ENCODE data around the gene RYR3. TPM values are rescaled to one million over a fixed set of nuclear protein-coding genes. Genes with fewer than 3 reads are reported as not detected.

Gene RYR3
- total and polyA plus RNA-seq, 4 donors: 0.09 to 1.4 (median 0.47) TPM

- no peak for ATAC-seq (ENCODE audit: insufficient read depth, low FRiP score)
- no peak overlapping the region for H3K4me3 ChIP-seq
- 66 to 78% methylated on average over 3 of the region's 3 CpGs for WGBS, 2 donors
Measured at GRCh38 chr15:33369941-33370622, 59.3 kb downstream of the RYR3 start.

GRCh38 chr15:33370623-33371020, 59.9 kb downstream of the RYR3 start:
- TF ChIP-seq CTCF (IDR thresholded peaks at IDR 0.05; ENCODE audit: control extremely low read depth, extremely low read depth): no peak
- Histone ChIP-seq H3K4me3 (no peak overlapping the region), H3K27me3 (ENCODE audit: control insufficient read depth in 3 of 3, insufficient read depth in 3 of 3, low read length in 2 of 3) (peaks cover 0 to 2% (median 0%) of the 10 kb centered on the region in 3 donors), H3K9ac (ENCODE audit: insufficient read depth in 1 of 2, low read length in 2 of 2) (no peak overlapping the region), H3K36me3 (ENCODE audit: control insufficient read depth in 4 of 4, insufficient read depth in 4 of 4, low read length in 4 of 4) (no peaks in the 10 kb centered on the region), H3K9me3 (ENCODE audit: control insufficient read depth in 4 of 4, insufficient read depth in 3 of 4, low read length in 3 of 4) (peaks cover 0 to 2% (median 0%) of the 10 kb centered on the region in 4 donors), H3K4me1 (ENCODE audit: control insufficient read depth in 5 of 5, insufficient read depth in 5 of 5, low read length in 5 of 5) (no peaks in the 10 kb centered on the region), H3K27ac (ENCODE audit: low read depth in 1 of 2, low read length in 1 of 2) (no peak overlapping the region)
- no peak for DNase-seq
- no peak for ATAC-seq (ENCODE audit: insufficient read depth, low FRiP score)
- 84 to 94% methylated on average over 3 of the region's 3 CpGs for WGBS, 2 donors

More at GRCh38 chr15:33369941-33370622, 59.3 kb downstream of the RYR3 start:
- DNase-seq: peak in 1 of 3 donors; percentile 17
- Histone ChIP-seq H3K9me3 (ENCODE audit: control insufficient read depth in 4 of 4, insufficient read depth in 3 of 4, low read length in 3 of 4) (peaks cover 0 to 2% (median 0%) of the 10 kb centered on the region in 4 donors), H3K36me3 (ENCODE audit: control insufficient read depth in 4 of 4, insufficient read depth in 4 of 4, low read length in 4 of 4) (no peaks in the 10 kb centered on the region), H3K9ac (ENCODE audit: insufficient read depth in 1 of 2, low read length in 2 of 2) (no peak overlapping the region), H3K4me1 (ENCODE audit: control insufficient read depth in 5 of 5, insufficient read depth in 5 of 5, low read length in 5 of 5) (no peaks in the 10 kb centered on the region), H3K27ac (ENCODE audit: low read depth in 1 of 2, low read length in 1 of 2) (no peak overlapping the region), H3K27me3 (ENCODE audit: control insufficient read depth in 3 of 3, insufficient read depth in 3 of 3, low read length in 2 of 3) (peaks cover 0 to 2% (median 0%) of the 10 kb centered on the region in 3 donors)
- no peak for TF ChIP-seq CTCF (IDR thresholded peaks at IDR 0.05; ENCODE audit: control extremely low read depth, extremely low read depth)

GRCh38 chr15:33371159-33371558, 60.4 kb downstream of the RYR3 start:
- Histone ChIP-seq H3K4me1 (ENCODE audit: control insufficient read depth in 5 of 5, insufficient read depth in 5 of 5, low read length in 5 of 5) (no peaks in the 10 kb centered on the region), H3K36me3 (ENCODE audit: control insufficient read depth in 4 of 4, insufficient read depth in 4 of 4, low read length in 4 of 4) (no peaks in the 10 kb centered on the region), H3K4me3 (no peak overlapping the region), H3K9me3 (ENCODE audit: control insufficient read depth in 4 of 4, insufficient read depth in 3 of 4, low read length in 3 of 4) (peaks cover 0 to 2% (median 0%) of the 10 kb centered on the region in 4 donors), H3K27ac (ENCODE audit: low read depth in 1 of 2, low read length in 1 of 2) (no peak overlapping the region), H3K27me3 (ENCODE audit: control insufficient read depth in 3 of 3, insufficient read depth in 3 of 3, low read length in 2 of 3) (no peaks in the 10 kb centered on the region), H3K9ac (ENCODE audit: insufficient read depth in 1 of 2, low read length in 2 of 2) (no peak overlapping the region)
- TF ChIP-seq CTCF (IDR thresholded peaks at IDR 0.05; ENCODE audit: control extremely low read depth, extremely low read depth): no peak
- no peak for ATAC-seq (ENCODE audit: insufficient read depth, low FRiP score)
- 83 to 90% methylated on average over 3 of the region's 3 CpGs for WGBS, 2 donors
- DNase-seq: no peak

Measured in lung (tissue), 12 donors.